Subcutaneous abdominal adipose tissue (tissue), 5 donors: Measurements from ENCODE around the gene HOXA11.

Experiments used
- H3K27ac ChIP-seq: one replicate; pipeline ENCODE4 v1.7.0; 2013; ENCODE audit warnings: low read depth, mild to moderate bottlenecking, inconsistent platforms, low read length, moderate library complexity
- H3K27me3 ChIP-seq, 5 donors: one replicate each; pipeline ENCODE4 v1.7.0; 2013; ENCODE audit warnings: low read length in 5 of 5, inconsistent platforms in 1 of 5; ENCODE audit not compliant: control insufficient read depth in 5 of 5, insufficient read depth in 4 of 5
- H3K36me3 ChIP-seq, 5 donors: one replicate each; pipeline ENCODE4 v1.7.0; 2013; ENCODE audit warnings: low read length in 5 of 5; ENCODE audit not compliant: control insufficient read depth in 5 of 5, insufficient read depth in 5 of 5
- H3K4me1 ChIP-seq, 5 donors: one replicate each; pipeline ENCODE4 v1.7.0; 2013; ENCODE audit warnings: low read length in 5 of 5, mild to moderate bottlenecking in 3 of 5, moderate library complexity in 1 of 5; ENCODE audit not compliant: control insufficient read depth in 5 of 5, insufficient read depth in 5 of 5
- H3K4me3 ChIP-seq, 5 donors: one replicate each; pipeline ENCODE4 v1.7.0; 2013; ENCODE audit warnings: low read length in 5 of 5, low read depth in 1 of 5
- H3K9ac ChIP-seq, 5 donors: one replicate each; pipeline ENCODE4 v1.7.0; 2013; ENCODE audit warnings: low read length in 5 of 5, mild to moderate bottlenecking in 4 of 5, moderate library complexity in 3 of 5
- H3K9me3 ChIP-seq, 5 donors: one replicate each; pipeline ENCODE4 v1.7.0; 2013; ENCODE audit warnings: low read length in 5 of 5; ENCODE audit not compliant: control insufficient read depth in 5 of 5
- donor health status: healthy.
- donor health status: healthy.
- donor health status: healthy.
- donor health status: healthy.
- donor health status: healthy.

HOXA11 gene

DNA sequence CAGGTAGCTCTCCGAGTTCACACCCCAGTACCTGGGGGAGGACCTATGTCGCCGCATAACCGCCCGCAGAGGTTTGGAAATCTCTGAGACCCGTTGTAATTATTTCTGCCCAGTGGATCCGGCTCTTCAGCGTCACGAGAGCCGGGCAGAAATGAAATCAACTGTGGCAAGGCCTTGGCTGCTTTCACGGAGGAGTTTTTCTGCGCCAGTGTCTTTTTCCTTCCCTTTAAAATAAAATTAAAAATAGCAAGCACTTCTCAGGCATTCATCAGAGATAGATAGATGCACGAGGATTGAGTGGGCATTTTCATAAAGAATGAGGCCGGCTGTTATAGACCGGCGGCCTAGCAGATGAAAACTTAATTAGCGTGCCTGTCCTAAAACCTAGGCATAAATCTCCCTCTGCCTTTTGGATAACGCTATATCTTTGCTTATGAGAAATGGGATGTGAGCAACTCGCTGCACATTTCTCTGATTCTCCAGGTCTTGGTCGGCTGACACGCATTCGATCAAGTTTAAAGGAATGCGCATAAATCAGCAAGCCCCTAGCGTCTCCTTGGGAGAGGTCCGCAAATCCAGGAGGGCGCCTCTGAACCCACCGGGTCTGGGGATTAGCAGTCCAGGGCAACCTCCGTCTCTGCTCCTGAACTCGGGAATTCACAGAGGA is 8.4 kb upstream of the HOXA11 start:
- peak overlapping the region in 4 of 5 donors; percentile 19 to 61 (median 54) for H3K4me3 ChIP-seq
- H3K27ac ChIP-seq: no peak overlapping the region
- no peaks in the 10 kb centered on the region for H3K36me3 ChIP-seq
- peaks cover 2 to 38% (median 27%) of the 10 kb centered on the region in 5 donors for H3K4me1 ChIP-seq
- peaks cover 37 to 89% (median 78%) of the 10 kb centered on the region in 5 donors for H3K27me3 ChIP-seq
- H3K9ac ChIP-seq: no peak overlapping the region
- no peaks in the 10 kb centered on the region for H3K9me3 ChIP-seq

DNA sequence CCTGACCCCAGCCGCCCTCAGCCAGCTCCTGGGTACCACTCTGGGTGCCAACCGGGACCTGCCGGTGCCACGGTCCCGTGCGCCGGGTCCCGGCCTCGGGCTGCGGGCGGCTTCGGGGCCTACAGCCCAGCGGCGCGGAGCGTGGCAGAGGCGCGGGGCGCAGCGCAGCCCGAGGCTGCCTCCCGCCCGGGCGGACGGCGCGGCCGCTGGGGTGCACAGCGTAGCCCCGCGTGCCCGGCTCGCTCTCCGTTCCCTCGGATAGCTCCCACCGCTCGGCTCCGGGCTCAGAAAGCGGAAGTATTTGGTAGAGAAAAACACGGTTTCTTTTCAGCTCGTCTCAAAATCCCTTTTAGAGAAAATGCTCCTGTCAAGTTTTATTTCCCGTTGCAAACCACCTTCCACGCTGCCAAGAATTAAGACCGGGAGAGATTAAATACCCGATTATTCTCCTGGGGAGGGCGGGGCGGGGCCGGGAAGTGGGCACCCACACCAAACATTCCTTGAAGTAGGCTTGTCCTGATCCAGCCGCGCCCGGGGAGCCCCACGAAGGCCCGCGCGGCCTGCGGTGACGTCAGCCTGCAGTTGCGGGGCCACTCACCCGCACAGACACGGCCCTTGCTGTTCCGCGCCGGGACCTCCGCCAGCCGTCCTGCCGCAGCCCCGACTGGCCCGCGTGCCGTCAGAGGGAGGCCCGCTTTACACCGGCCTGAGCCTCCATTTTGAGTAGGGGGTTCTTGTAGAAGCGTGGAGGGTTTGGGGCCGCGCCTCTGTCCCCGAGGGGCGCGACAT is 7.7 kb upstream of the HOXA11 start:
- Histone ChIP-seq H3K36me3 (no peaks in the 10 kb centered on the region), H3K4me3 (peak overlapping the region in 4 of 5 donors; percentile 19 to 61 (median 54)), H3K27me3 (peaks cover 29 to 88% (median 78%) of the 10 kb centered on the region in 5 donors), H3K9me3 (no peaks in the 10 kb centered on the region), H3K4me1 (peaks cover 2 to 43% (median 32%) of the 10 kb centered on the region in 5 donors), H3K27ac (no peak overlapping the region), H3K9ac (peak overlapping the region in 2 of 5 donors; percentile 22 to 56)

DNA sequence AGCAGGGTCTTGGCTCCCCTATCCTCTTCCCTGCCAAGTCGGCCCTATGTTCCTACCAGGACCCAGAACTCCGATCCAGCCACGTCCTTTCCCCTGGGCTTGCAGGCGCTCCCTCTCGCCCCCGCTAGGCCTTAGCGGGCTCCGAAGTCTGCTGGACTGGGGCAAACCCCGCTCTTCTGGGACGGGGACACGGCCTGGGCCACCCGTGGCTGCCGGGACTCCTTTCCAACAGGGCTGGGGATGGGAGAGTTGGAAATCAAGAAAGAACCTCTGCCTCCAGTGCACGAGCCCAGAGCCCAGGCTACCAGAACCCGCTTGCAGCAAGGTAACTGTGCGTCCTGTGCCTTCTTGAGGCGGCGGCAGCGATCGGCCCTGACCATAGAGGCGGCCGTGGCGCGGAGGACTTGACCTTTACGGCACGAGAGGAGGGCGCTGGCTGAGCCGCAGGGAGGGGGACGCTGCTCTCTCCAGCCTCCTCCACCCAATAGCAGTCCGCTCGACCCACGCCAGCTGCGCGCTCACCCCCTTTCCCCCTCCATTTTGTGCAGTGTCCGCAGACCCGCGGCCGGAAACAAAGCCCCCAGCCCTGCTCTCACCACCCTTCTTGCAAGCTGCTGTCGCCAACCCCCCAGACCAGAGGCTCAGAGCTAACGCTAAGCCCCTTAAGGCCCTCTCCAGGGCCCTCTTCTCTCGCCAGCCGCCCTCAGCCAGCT is 7.0 kb upstream of the HOXA11 start:
- no peaks in the 10 kb centered on the region for H3K9me3 ChIP-seq
- H3K27me3 ChIP-seq: peaks cover 28 to 88% (median 78%) of the 10 kb centered on the region in 5 donors
- no peak overlapping the region for H3K9ac ChIP-seq
- no peaks in the 10 kb centered on the region for H3K36me3 ChIP-seq
- H3K27ac ChIP-seq: no peak overlapping the region
- H3K4me3 ChIP-seq: peak overlapping the region in 3 of 5 donors; percentile 19 to 61 (median 38)
- peaks cover 2 to 46% (median 33%) of the 10 kb centered on the region in 5 donors for H3K4me1 ChIP-seq

DNA sequence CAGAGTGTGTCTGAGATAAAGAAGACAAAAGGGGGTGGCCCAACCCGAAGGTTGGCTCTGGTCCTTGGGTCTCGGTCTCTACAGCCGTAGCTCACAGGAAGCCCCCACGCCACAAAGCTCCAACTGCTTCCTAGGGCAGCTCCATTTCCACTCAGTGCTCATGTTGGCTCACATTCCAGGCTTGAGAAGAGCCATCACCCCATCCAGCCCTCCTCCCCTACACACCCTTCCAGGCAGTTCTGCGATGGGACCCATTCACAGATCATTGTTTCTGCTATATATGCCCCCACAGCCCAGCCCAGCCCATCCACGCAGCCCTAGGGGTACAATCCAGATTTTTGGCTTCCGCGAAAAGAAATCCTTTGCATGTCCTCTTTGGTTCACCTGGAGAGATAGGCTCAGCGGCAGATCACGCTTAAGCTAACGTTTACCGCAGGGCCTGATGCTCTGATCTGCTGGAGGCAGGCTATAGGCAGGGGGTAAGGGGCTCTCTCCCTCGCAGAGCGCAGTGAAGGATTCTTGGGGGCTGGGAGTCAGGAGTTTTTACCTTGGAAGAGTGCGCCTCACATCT is 6.2 kb upstream of the HOXA11 start:
- Histone ChIP-seq H3K9me3 (no peaks in the 10 kb centered on the region), H3K4me1 (peaks cover under 1 to 44% (median 32%) of the 10 kb centered on the region in 5 donors), H3K9ac (no peak overlapping the region), H3K27ac (no peak overlapping the region), H3K4me3 (no peak overlapping the region), H3K27me3 (peaks cover 29 to 81% (median 78%) of the 10 kb centered on the region in 5 donors), H3K36me3 (no peaks in the 10 kb centered on the region)

DNA sequence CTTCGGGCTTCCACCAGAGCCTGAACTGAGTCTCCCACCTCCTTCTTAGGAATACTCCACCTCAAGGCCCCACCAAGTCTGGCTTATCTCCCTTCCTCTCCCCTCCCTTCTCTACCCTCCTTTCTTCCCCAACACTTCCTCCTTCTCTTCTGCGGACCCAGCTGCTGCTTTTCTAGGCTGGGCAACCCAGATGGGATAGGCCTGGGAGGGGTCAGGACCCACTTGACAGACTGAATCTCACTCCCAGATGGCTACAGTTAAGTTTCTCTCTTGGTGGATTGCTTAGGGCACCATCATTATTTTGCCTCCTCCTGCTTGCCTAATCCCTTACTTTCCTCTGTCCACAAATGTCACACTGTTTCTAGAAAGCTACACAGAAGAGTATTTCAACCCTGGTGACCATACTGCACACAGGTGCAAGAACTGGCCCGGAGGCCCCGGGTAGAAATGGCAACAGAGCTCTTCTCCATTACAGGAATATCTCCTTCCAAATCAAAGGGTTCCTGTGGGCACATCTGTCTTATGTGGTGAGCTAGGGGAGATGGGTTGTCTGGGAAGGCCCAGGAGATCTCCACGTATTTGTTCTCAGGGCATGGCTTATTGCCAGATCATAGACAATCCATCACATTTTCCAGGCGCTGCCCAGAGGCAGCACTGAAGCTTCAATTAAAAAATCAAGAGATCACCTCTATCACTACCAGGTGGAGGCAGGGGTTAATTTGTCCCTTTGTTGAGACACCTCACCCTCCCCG is 5.1 kb upstream of the HOXA11 start:
- H3K9me3 ChIP-seq: no peaks in the 10 kb centered on the region
- H3K4me1 ChIP-seq: peaks cover 0 to 54% (median 40%) of the 10 kb centered on the region in 5 donors
- H3K4me3 ChIP-seq: no peak overlapping the region
- H3K9ac ChIP-seq: no peak overlapping the region
- peaks cover 23 to 83% (median 80%) of the 10 kb centered on the region in 5 donors for H3K27me3 ChIP-seq
- no peaks in the 10 kb centered on the region for H3K36me3 ChIP-seq
- H3K27ac ChIP-seq: no peak overlapping the region

DNA sequence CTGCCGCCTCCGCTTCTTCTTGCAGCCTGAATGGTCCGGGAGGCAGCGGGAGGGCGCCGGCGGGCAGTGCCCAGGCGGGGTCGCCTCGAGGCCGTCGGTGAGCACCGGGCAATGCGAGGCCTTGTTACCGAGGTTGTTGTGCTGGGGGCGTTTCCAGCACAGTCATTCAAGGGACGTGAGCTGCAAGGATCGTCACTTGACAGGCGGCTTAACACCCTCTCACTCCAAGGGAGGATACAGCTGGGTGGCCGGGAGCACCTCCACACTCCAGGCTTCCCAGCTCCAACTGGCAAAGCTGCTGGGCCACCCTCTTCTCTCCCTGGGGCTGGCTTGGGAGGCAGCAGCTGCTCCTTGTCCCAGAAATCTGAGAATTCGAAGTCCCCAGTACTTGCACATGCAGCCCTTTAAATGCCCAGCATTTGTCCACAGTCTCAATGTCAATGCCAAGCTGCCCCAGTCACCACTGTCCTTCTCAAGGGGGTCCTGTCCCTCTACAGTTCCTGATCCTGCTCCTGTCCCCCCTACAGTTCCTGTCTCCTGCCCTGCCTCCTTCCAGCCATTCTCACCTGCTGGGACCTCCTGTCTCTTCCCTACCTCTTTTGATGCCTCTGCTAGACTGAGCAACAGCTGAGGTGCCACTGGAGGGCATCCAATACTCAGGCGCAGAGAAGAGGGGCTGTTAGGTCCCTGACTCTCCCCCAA is 4.4 kb upstream of the HOXA11 start:
- Histone ChIP-seq H3K4me3 (peak overlapping the region in 3 of 5 donors; percentile 25 to 51 (median 40)), H3K27me3 (peaks cover 17 to 82% (median 81%) of the 10 kb centered on the region in 5 donors), H3K27ac (no peak overlapping the region), H3K9ac (no peak overlapping the region), H3K36me3 (no peaks in the 10 kb centered on the region), H3K9me3 (no peaks in the 10 kb centered on the region), H3K4me1 (peaks cover 0 to 61% (median 47%) of the 10 kb centered on the region in 5 donors)

DNA sequence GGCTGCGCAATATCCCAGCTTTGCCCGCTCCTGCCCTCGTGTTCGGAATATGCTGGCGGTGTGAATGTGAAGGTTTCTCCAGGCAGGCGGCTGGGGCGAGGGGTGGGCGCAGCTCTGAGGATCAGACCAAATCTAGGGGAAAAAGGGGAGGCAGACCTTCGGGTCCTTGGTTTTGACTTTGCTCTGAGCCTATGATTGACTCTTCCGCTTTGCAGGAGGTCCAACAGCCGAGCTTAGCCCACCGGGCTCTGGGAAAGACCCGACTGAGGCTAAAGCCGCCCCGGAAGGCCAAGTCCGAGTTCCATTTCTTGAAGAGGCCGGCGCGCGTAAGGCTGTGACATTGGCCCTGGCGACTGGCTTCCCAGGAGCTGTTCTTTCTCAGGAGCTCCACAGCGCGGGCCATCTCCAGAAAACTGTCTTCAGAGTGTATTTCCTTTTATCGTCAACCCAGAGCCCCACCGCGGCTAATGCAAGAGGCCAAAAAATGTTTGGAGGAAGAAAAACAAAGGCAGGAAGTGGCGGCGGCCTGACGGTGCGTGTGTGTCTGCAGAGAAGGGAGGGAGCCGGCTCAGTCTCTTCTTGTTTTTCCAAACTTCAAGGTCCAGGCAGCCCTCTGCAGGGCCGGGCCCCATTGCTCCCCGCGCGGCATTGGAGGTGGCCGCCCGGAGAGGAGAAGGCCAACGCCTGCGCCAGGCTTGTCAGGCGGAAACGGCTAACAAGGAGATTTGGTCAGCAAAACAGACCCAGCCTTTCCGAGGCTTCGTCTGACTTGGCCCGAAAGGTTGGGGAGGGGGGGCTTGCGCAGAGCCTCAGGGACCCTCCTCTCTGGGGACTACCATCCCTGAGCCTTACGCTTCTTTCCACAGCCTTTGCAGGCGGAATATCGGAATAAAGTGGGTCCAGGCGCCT is 3.6 kb upstream of the HOXA11 start:
- no peaks in the 10 kb centered on the region for H3K9me3 ChIP-seq
- no peak overlapping the region for H3K27ac ChIP-seq
- H3K4me3 ChIP-seq: peak overlapping the region; percentile 4 to 51 (median 36)
- peak overlapping the region in 1 of 5 donors; percentile 7 for H3K9ac ChIP-seq
- peaks cover 0 to 66% (median 53%) of the 10 kb centered on the region in 5 donors for H3K4me1 ChIP-seq
- H3K27me3 ChIP-seq: peaks cover 13 to 75% (median 73%) of the 10 kb centered on the region in 5 donors
- H3K36me3 ChIP-seq: no peaks in the 10 kb centered on the region
